MM.1S (cell line): Measurements from ENCODE around the gene CIB4.

Experiments used
- DNase-seq: peaks from one replicate; pipeline ENCODE4 v3.0.0-alpha.2; 2015
- H2AFZ ChIP-seq: fragments of 300-600 bp; sonication (generic); 2 replicates; pipeline ENCODE4 v1.6.0; 2016; ENCODE audit warnings: antibody characterized with exemption, low read length
- H3F3A ChIP-seq: fragments of 300-600 bp; sonication (generic); 2 replicates; pipeline ENCODE4 v1.6.1; 2016; ENCODE audit warnings: mild to moderate bottlenecking, antibody characterized with exemption, low read length, moderate library complexity, mixed read lengths; ENCODE audit not compliant: insufficient read depth
- H3K27ac ChIP-seq: fragments of 300-600 bp; sonication (generic); 2 replicates; pipeline ENCODE4 v1.5.1; 2016; ENCODE audit warnings: mild to moderate bottlenecking, low read length
- H3K27me3 ChIP-seq: fragments of 300-600 bp; sonication (generic); replicated peaks from 2 replicates; pipeline ENCODE4 v1.6.0; 2016; ENCODE audit warnings: low read length; ENCODE audit not compliant: insufficient read depth
- H3K36me3 ChIP-seq: fragments of 300-600 bp; sonication (generic); replicated peaks from 2 replicates; pipeline ENCODE4 v1.6.1; 2016; ENCODE audit warnings: mild to moderate bottlenecking, low read length, mixed read lengths; ENCODE audit not compliant: insufficient read depth
- H3K4me1 ChIP-seq: fragments of 300-600 bp; sonication (generic); 2 replicates; pipeline ENCODE4 v1.6.1; 2016; ENCODE audit warnings: low read length, mixed read lengths
- H3K4me2 ChIP-seq: fragments of 300-600 bp; sonication (generic); 2 replicates; pipeline ENCODE4 v1.6.0; 2016; ENCODE audit warnings: low read depth, low read length
- H3K4me3 ChIP-seq: fragments of 300-600 bp; sonication (generic); 2 replicates; pipeline ENCODE4 v1.5.1; 2016; ENCODE audit warnings: low read length, mixed read lengths
- H3K79me2 ChIP-seq: fragments of 300-600 bp; sonication (generic); 2 replicates; pipeline ENCODE4 v1.6.1; 2016; ENCODE audit warnings: mixed run types, low read length, mixed read lengths
- H3K9ac ChIP-seq: fragments of 300-600 bp; sonication (generic); 2 replicates; pipeline ENCODE4 v1.6.1; 2016; ENCODE audit warnings: low read length, mixed read lengths
- H3K9me2 ChIP-seq: fragments of 300-600 bp; sonication (generic); replicated peaks from 2 replicates; pipeline ENCODE4 v1.6.1; 2016; ENCODE audit warnings: mild to moderate bottlenecking, low read length, mixed read lengths; ENCODE audit not compliant: insufficient read depth
- H3K9me3 ChIP-seq: fragments of 300-600 bp; sonication (generic); replicated peaks from 2 replicates; pipeline ENCODE4 v1.6.1; 2016; ENCODE audit warnings: mild to moderate bottlenecking, low read length, mixed read lengths; ENCODE audit not compliant: insufficient read depth
- H4K20me1 ChIP-seq: fragments of 300-600 bp; sonication (generic); 2 replicates; pipeline ENCODE4 v1.6.1; 2016; ENCODE audit warnings: mild to moderate bottlenecking, low read length, moderate library complexity, mixed read lengths; ENCODE audit not compliant: insufficient read depth
- CTCF ChIP-seq: fragments of 300-600 bp; sonication (generic); IDR thresholded peaks from 2 replicates; pipeline ENCODE4 v1.5.1; 2016; ENCODE audit warnings: antibody characterized with exemption, low read length, mixed read lengths
- EZH2 ChIP-seq: fragments of 300-600 bp; sonication (generic); optimal IDR thresholded peaks from 2 replicates; pipeline ENCODE3; 2017; ENCODE audit warnings: low read depth, mild to moderate bottlenecking, antibody characterized with exemption, low read length, mixed read lengths
- EZH2phosphoT487 ChIP-seq: fragments of 300-600 bp; sonication (generic); IDR thresholded peaks from 2 replicates; pipeline ENCODE4 v1.6.1; 2018; ENCODE audit warnings: antibody characterized with exemption, low read length

The CIB4 gene

GRCh38 chr2:26570083-26570430, 71.1 kb downstream of the CIB4 start:
- no peaks in the 10 kb centered on the region for H3K9me2 ChIP-seq
- no peaks in the 10 kb centered on the region for H3K4me1 ChIP-seq
- peaks cover 99% of the 10 kb centered on the region for H3K27me3 ChIP-seq
- H3K4me2 ChIP-seq = no peak overlapping the region
- no peak overlapping the region for H2AFZ ChIP-seq
- no peak overlapping the region for H3K4me3 ChIP-seq
- H3K27ac ChIP-seq = no peak overlapping the region
- no peaks in the 10 kb centered on the region for H3K36me3 ChIP-seq
- no peaks in the 10 kb centered on the region for H3F3A ChIP-seq
- H3K79me2 ChIP-seq = no peaks in the 10 kb centered on the region
- DNase-seq = no peak
- no peaks in the 10 kb centered on the region for H4K20me1 ChIP-seq
- H3K9me3 ChIP-seq = no peaks in the 10 kb centered on the region
- no peak overlapping the region for H3K9ac ChIP-seq
- TF ChIP-seq EZH2phosphoT487 = no peak
- no peak for TF ChIP-seq EZH2
- TF ChIP-seq CTCF = no peak

- H3K4me3 ChIP-seq = no peak overlapping the region
- peaks cover 97% of the 10 kb centered on the region for H3K27me3 ChIP-seq
- H3K4me1 ChIP-seq = no peaks in the 10 kb centered on the region
- H3K79me2 ChIP-seq = no peaks in the 10 kb centered on the region
- H3F3A ChIP-seq = no peaks in the 10 kb centered on the region
- no peak for DNase-seq
- no peaks in the 10 kb centered on the region for H3K9me2 ChIP-seq
- no peak overlapping the region for H3K9ac ChIP-seq
- no peaks in the 10 kb centered on the region for H3K36me3 ChIP-seq
- H3K27ac ChIP-seq = no peak overlapping the region
- H3K9me3 ChIP-seq = no peaks in the 10 kb centered on the region
- no peak overlapping the region for H3K4me2 ChIP-seq
- H2AFZ ChIP-seq = no peak overlapping the region
- no peaks in the 10 kb centered on the region for H4K20me1 ChIP-seq
- TF ChIP-seq EZH2 (no peak), EZH2phosphoT487 (no peak), CTCF (no peak)
These were observed 71.7 kb downstream of the CIB4 start for GRCh38 chr2:26569216-26570082.

- H3K9me2 ChIP-seq = no peaks in the 10 kb centered on the region
- H2AFZ ChIP-seq = no peak overlapping the region
- no peaks in the 10 kb centered on the region for H4K20me1 ChIP-seq
- DNase-seq = no peak
- TF ChIP-seq CTCF (no peak), EZH2 (no peak), EZH2phosphoT487 (no peak)
- H3K27me3 ChIP-seq = peaks cover 97% of the 10 kb centered on the region
- no peaks in the 10 kb centered on the region for H3K9me3 ChIP-seq
- no peaks in the 10 kb centered on the region for H3K4me1 ChIP-seq
- no peak overlapping the region for H3K4me2 ChIP-seq
- no peak overlapping the region for H3K4me3 ChIP-seq
- H3F3A ChIP-seq = no peaks in the 10 kb centered on the region
- H3K27ac ChIP-seq = no peak overlapping the region
- H3K9ac ChIP-seq = no peak overlapping the region
- H3K36me3 ChIP-seq = no peaks in the 10 kb centered on the region
- H3K79me2 ChIP-seq = no peaks in the 10 kb centered on the region
These were observed 72.9 kb downstream of the CIB4 start for GRCh38 chr2:26568076-26568890.
